BE2C (cell line): ENCODE measurements around the gene HCFC1.

ENCODE experiments used
- DNase-seq: peaks from one replicate; pipeline ENCODE4 v3.0.0-alpha.2; 2020
- H3K27me3 ChIP-seq: fragments of 250-450 bp; sonication (Bioruptor Pico); 2 replicates; pipeline ENCODE4 v1.5.1; 2020; ENCODE audit warnings: mild to moderate bottlenecking
- H3K36me3 ChIP-seq: fragments of 250-450 bp; sonication (Bioruptor Pico); 2 replicates; pipeline ENCODE4 v1.5.1; 2020; ENCODE audit warnings: mild to moderate bottlenecking
- H3K4me1 ChIP-seq: fragments of 250-450 bp; sonication (Bioruptor Pico); 2 replicates; pipeline ENCODE4 v1.5.1; 2020
- H3K4me3 ChIP-seq: 2 replicates; pipeline ENCODE4 v1.5.1; 2011; ENCODE audit warnings: low read depth, low read length
- H3K9me3 ChIP-seq: fragments of 250-450 bp; sonication (Bioruptor Pico); 2 replicates; pipeline ENCODE4 v1.5.1; 2020
- TF ChIP-seq, protein P1 (sequence below): IDR thresholded peaks from 2 replicates; pipeline ENCODE4 v1.5.1; 2012; ENCODE audit warnings: mild to moderate bottlenecking, low read depth, low read length

HCFC1 gene

DNA sequence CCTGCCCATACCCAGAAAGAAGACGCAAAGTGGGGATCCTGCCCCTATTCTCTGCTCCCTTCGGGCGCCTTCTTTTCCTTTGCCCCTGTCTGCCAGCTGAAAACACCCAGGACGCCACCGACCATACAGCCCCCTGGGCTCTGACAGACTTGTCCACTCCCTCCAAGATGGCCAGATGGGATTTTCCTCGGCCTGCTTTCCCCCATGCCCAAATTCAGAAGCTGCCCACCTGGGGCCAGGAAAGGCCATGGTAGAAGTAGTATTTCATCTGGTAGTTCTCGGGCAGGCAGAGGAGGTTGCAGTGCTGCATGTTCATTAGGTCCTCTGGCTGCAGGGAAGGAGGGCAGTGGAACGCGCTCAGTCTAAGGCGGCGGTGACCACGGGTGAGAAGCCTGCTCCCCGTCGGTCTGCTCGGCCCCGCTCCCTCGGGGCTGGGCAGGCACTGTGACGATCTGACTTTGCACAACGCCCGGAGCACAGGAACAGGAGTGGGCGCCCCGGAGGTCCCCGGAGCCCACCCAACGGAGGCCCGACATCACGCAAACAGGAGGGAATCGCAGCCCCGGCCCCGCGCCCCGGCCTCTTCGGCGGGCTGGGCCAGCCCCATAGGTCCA, 37.4 kb downstream of the HCFC1 start:
- DNase-seq = no peak
- H3K27me3 ChIP-seq = no peaks in the 10 kb centered on the region
- peak overlapping the region; percentile 75 for H3K4me3 ChIP-seq
- H3K4me1 ChIP-seq = no peaks in the 10 kb centered on the region; the same call in 1 of the 2 replicates
- no peaks in the 10 kb centered on the region for H3K9me3 ChIP-seq
- peaks cover 31% of the 10 kb centered on the region for H3K36me3 ChIP-seq
- TF ChIP-seq, protein P1, sequence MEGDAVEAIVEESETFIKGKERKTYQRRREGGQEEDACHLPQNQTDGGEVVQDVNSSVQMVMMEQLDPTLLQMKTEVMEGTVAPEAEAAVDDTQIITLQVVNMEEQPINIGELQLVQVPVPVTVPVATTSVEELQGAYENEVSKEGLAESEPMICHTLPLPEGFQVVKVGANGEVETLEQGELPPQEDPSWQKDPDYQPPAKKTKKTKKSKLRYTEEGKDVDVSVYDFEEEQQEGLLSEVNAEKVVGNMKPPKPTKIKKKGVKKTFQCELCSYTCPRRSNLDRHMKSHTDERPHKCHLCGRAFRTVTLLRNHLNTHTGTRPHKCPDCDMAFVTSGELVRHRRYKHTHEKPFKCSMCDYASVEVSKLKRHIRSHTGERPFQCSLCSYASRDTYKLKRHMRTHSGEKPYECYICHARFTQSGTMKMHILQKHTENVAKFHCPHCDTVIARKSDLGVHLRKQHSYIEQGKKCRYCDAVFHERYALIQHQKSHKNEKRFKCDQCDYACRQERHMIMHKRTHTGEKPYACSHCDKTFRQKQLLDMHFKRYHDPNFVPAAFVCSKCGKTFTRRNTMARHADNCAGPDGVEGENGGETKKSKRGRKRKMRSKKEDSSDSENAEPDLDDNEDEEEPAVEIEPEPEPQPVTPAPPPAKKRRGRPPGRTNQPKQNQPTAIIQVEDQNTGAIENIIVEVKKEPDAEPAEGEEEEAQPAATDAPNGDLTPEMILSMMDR = no peak

DNA sequence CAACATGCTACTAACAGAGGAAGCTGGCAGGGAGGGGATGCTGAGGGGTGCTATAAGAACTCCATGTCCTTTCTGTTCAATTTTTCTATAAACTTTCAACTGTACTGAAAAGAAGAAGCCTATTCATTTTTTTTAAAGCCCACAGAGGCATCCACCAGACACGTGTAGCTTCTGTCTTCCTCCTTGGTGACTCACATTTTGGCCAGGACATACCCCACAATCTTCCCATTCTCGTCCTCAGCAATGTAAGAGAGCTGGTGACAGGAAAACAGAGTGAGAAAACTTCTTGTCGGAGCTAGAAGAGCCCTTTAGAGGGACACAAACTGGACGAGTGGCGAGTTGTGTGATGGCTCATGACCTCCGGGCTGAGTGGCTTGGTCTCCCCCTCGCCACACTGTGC, 37.9 kb downstream of the HCFC1 start:
- H3K36me3 ChIP-seq = peaks cover 32% of the 10 kb centered on the region
- peak overlapping the region; percentile 75 for H3K4me3 ChIP-seq
- H3K9me3 ChIP-seq = no peaks in the 10 kb centered on the region
- no peak for DNase-seq
- TF ChIP-seq, protein P1 = no peak
- no peaks in the 10 kb centered on the region; the same call in 1 of the 2 replicates for H3K4me1 ChIP-seq
- no peaks in the 10 kb centered on the region for H3K27me3 ChIP-seq

DNA sequence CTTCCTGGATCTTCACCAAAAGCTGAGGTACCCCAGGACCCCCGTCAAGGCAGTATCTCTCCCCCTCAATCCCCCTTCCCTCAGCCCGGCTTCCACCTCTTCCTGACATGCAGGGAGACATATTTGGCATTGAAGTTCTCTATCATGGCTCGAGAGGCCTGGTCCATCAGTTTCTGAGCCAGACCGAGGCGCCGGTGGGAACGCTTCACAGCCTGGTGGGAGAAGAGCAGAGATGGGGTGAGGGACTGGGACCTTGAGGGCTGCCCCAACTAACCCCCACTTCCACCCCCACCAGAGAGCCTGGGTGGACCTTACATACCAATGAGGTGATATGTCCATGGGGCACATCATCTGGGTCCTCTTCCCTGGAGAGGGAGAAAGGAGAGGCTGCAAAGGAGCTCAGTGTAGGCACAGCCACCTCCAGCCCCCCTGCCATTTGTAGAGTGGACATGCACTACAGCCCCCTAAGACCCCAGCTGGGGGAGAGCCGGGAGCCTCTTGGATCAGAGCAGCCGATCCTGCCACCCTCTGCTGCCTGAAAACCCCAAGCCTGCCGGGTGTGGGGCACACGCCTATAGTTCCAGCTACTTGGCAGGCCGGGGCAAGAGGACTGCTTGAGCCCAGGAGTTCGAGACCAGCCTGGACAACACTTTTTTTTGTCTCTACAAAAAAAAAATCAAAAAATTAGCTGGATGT, 39.2 kb downstream of the HCFC1 start:
- Histone ChIP-seq H3K9me3 (no peaks in the 10 kb centered on the region), H3K4me3 (no peak overlapping the region), H3K36me3 (peaks cover 32% of the 10 kb centered on the region), H3K27me3 (no peaks in the 10 kb centered on the region), H3K4me1 (no peaks in the 10 kb centered on the region; the same call in 1 of the 2 replicates)
- TF ChIP-seq, protein P1 = no peak
- no peak for DNase-seq

DNA sequence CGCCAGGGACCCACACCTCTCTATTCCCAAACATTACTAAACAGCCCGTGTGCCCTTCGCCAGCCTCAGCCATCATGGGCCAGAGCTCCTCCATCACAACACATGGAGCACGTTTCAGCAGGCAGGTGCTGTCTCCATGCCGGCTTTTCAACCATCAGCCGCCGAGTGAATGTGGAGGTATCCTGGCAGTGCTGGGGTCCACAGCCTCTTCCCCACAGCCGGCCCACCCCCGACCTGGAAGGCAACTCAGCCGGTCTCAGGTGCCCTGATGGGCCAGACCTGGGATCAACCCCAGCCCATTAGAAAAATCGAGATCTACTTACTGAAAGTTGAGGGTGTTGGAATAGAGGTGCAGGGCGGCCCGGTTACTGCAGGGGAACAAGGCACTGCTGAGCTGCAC, 39.9 kb downstream of the HCFC1 start:
- Histone ChIP-seq H3K9me3 (no peaks in the 10 kb centered on the region), H3K4me1 (peaks cover 4% of the 10 kb centered on the region), H3K27me3 (no peaks in the 10 kb centered on the region), H3K36me3 (peaks cover 32% of the 10 kb centered on the region), H3K4me3 (no peak overlapping the region)
- TF ChIP-seq, protein P1 = no peak
- no peak for DNase-seq

DNA sequence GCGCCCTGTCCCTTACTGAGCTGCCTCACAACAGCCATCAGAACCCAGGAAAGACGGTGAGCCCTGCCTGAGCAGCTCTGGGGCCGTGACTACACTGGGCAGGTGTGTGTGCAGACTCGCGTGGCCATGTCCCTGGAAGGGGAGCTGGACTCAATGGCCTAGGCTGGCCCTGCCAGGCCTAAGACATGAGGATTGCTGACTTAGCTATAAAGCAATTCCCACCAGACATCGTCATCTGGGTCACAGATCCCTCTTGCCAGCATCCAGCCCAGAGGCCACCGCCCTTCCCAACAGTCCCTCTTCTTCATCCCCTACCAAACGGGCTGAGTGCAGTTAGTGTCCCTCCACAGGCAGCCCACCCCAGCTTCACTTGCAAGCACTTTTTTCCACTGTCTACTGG, 40.5 kb downstream of the HCFC1 start:
- DNase-seq = no peak
- Histone ChIP-seq H3K27me3 (no peaks in the 10 kb centered on the region), H3K4me3 (no peak overlapping the region), H3K4me1 (peaks cover 8% of the 10 kb centered on the region), H3K9me3 (no peaks in the 10 kb centered on the region), H3K36me3 (peaks cover 32% of the 10 kb centered on the region)
- TF ChIP-seq, protein P1 = no peak
